HG03469 (cell line): Measurements from ENCODE around the gene ACOX1.
A peak's percentile ranks its signal among the peaks of the same experiment; 100 is the strongest.

Experiments used
- ATAC-seq: cut with Tn5 transposase; IDR thresholded peaks from one replicate; pipeline ENCODE4 v1.9.1; 2021; ENCODE audit warnings: mild to moderate bottlenecking, moderate library complexity, moderate number of reproducible peaks; ENCODE audit not compliant: unreplicated experiment

Gene ACOX1

DNA sequence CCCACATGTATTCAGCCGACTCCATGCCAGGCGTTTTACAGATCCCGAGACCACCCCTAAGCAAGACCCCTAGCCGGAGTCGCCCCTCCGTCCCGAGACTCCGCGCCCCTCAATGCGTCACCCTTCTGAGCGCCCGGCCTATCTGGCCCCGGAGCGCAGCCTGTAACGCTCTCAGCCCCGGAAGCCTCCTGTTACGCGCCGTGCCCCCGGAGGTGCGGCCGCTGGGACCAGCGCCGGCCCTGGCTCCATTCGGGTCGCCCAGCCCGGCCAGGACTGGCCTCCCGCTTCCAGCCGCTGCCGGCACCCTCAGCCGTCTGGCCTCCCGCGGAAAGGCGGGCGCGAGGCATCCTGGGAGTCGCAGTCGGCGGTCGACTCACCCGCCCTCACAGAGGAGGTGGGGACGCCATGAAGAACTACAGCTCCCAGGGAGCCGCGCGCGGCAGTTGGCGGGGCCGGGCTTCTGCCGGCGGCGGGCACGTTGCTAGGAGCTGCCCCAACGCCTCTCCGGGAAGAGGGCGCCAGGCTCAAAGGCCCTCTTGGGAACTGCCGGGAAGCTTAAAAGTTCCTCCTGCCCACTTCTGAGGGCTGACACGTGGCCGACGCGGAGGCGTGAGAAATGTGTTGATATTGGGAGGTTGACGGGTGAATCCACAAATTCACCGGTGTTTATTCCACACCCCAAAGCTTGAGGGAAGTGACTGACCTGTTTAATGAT, 38.1 kb downstream of the ACOX1 start, which contains the start of gene FBF1:
Gene FBF1, minus strand, starts transcription at position 316 of the 715 bp plus-strand sequence. CDS start 2,893 bp downstream, outside the sequence.
- ATAC-seq = peak; percentile 81

DNA sequence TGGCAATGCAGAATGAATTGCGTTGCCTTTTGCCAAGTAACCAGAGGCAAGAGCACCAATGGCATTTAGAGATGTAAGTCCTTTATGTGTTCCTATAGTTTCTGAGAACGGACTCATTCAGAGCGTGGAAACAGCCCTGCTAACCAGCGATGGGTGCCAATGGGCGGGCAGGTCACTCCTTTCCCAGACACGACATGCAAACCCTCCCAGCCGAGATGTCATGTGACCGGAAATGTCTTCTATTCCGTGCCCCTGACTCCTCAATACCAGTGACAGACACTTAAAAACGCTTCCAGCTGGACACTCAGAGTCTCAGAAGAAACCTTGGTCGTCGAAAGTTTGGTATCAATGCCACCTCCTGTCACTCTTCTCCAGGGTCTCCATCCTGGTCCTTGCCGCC, 41.3 kb downstream of the ACOX1 start:
- no peak for ATAC-seq

DNA sequence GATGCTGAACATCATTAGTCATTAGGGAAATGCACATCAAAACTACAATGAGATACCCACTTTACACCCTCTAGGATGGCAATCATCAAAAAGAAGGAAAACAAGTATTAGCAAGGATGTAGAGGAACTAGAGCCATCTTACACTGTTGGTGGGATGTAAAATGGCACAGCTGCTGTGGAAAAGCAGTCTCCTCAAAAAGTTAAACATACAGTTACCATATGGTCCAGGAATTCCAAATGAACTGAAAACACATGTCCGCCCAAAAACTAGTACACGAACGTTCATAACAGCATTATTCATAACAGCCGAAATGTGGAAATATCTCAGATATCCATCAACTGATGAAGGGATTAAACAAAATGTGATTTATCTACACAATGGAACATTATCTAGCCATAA, 45.2 kb downstream of the ACOX1 start:
- no peak for ATAC-seq

DNA sequence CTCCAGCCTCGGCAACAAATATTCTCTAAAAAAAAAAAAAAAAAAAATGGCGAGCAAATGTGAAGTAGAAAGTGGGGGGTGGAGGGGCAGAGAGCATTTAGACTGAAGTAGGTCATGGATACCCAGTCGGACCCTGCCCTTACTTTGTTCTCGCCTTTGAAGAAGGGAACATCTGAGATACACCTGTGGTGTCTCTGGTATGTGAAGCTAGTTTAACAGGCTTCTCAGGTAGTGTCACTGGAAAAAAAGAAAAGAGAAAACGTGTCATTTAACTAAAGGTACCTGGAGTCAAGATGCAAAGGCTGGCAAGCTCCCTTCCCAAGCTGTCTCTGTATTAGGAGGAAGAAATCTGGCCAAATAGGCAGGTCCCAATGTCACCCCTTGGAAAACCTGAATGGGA, 46.1 kb downstream of the ACOX1 start:
- ATAC-seq = no peak

DNA sequence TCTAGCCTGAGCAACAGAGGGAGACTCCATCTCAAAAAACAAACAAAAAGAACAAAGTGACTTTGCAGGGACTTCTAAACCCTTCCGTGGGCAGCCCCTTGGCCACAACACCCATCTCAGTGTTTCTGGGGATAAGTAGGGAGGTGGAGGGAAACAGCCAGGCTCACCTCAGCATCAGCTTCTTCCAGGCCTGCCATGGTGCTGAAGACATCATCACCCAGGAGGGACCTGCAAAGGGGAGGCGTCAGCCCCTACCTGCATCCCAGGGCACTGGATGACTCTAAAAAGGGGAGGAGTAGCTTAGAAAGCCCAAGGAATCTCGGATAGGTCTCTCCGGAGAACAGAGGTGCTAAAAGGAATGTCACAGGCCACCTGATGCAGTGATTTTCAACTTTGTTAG, 47.9 kb downstream of the ACOX1 start:
- no peak for ATAC-seq

DNA sequence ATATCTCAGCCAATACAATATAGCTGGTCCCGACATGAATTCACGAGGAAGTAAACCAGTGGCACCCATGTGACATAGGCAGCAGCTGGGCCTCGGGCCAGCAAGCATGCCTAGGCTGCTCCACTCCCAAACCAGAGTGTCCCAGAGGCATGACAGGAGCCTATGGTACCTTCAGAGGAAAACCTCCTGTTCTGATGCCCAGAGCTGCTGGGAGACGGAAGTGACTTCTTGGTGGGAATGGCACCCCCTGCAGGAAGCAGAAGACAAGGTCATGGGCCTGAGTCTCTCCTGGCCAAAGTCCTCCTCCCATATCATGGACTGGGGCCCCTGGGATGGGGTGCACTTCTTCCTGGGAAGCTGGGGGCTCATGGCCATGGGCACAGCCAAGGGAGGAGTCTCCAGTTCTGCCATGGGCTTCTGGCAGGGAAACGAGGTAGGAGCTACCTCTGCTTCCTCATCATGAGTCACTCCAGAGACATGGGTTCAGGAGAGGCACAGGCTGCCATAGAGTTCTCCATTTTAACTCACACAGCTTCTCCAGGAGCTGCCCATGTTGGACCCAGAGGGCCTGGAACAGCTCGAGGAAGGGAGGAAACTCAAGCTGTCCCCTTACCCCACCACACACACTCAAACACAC, 51.6 kb downstream of the ACOX1 start:
- ATAC-seq = no peak

DNA sequence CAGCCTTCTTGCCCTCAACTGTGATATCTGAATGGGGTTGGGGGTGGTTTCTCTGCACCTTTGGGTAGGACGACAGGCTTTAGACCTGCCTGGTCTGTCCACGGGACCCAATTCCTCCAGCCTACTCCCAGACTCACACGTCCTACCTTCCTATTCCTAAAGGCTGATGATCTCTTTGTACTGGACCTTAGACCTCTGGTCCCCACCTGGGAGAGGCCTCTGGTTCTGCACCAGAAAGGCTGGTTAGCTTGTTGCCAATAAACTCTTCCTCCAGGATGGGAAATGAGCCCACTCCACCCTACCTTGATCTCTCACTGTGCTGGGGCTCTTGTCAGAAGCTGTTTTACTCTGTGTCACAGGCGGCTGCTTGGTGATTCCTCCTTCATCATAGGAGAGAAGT, 52.5 kb downstream of the ACOX1 start:
- ATAC-seq = no peak

DNA sequence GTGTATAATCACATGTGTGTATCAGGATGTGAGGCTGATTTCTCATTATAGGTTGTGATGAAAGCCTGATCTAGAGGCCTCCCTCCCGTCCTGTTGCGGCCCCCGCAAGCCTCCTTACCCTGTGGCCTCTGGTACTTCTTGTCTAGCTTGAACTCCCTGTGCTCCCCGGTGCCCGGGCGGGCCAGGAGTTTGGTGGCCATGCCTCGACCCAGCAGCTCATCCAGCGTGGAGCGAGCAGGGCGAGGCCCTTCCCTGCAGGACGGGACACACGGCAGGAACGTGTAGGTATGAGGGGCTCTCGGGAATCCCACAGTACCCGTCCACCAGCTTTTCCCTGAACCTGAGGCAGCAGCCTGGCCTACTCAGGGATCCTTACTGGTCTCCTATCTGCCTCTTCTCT, 53.1 kb downstream of the ACOX1 start:
- no peak for ATAC-seq

DNA sequence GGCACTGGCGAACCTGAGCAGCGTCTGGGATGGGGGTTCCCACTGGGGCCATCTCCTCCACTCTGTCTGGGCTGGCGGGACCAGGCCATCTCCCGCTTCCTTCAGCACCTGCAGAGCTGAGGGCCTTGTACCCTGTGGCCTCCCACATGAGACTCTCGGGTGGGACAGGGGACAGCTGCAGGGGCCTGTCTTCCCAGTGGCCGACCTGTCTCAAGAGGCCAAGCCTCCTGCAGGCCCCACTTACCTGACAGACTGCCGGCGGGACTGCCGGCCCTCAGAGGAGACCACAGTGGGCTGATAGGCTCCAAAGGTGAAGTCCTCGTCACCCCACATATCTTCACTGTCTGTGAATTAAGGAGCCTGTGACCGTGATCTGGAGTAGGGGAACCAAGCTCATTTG, 53.9 kb downstream of the ACOX1 start:
- ATAC-seq = no peak

DNA sequence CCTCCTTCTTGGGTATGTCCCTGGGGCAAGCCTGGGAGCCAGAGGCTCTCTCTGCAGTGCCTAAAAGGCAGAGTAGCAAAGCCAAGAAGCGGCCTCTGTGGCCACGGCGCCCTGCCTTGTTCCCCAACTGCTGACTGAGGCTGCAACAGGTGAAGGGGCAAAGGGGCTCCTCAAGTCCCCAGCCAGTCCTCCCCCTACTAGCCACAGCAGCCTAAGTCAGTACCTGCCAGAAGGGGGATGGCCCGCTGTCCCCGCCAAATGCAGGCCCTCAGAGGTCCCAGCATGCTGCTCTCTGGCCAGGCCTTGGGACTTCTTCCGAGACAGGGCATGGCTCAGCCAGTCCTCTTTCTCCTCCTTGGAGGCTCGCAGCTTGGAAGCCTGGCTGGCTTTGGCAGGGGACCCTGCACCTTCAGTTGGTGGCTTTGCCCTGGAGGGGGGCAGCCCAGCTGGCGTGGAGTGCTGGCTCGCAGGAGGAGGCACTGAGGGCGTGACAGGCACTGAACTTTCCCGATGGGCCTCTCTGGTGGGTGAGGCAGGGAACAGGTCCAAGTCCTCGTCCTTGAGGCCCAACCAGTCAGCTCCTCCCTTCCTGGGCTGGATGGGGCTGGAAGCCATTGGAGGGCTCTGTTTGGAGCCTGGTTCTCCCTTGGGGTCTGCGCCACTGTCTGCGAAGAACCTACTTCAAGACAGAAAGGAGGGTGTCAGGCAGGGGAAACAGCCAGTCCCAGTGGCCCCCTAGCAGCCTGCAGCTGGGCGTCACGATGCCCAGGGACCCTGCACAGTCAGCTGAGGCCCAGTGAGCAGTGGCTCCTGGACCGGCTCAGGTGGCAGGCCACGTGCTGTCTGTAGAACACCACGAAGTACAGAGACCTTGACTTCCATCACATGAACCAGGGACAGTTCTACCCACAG, 55.7 kb downstream of the ACOX1 start:
- no peak for ATAC-seq

DNA sequence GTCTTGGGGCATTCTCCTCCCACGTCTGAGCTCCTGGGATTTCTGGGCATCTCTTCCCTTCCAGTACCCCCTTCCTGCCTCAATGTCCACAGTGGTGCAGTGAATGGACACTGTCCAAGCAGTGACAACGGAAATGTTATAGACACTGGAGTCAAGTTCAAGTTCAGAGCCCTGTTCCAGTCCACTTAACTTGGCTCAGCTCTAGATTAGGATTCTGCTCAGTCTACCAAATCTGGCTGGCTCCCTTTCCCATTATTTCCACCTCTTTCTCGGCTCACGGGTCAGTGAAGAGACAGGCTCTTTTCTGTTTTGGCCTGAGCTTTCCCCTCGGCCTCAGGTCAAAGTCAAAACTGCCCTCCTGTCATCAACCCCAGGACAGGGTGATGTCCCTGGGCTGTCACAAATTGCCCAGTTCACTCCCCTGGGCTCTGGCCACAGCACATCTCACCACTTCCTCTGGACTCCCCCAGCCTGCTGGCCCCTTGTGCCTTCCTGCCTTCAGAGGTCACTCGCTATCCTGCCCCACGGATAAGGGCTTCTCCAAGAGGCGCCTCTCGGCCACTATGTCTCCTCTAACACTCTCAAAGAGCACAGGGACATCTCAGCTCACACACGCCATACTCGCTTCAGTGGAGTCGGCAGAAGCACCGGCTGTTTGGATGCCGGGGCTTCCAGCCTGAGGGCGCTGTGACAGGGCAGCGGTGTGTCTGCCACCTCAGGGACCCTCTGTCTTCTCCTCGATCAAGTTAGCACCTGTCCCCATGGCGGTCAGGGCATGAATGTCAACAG, 56.6 kb downstream of the ACOX1 start:
- ATAC-seq = no peak

DNA sequence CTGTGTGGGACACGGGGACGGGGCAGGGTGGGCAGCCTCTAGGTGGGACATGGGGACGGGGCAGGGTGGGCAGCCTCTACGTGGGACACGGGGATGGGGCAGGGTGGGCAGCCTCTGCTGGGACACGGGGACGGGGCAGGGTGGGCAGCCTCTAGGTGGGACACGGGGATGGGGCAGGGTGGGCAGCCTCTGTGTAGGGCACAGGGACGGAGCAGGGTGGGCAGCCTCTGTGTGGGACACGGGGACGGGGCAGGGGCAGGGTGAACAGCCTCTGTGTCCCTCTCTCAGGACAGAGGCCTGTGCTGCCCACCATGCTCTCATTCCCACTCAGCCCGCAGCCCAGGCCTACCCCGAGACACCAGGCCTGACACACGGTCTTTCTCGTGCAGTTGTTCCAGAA, 57.4 kb downstream of the ACOX1 start:
- ATAC-seq = no peak

DNA sequence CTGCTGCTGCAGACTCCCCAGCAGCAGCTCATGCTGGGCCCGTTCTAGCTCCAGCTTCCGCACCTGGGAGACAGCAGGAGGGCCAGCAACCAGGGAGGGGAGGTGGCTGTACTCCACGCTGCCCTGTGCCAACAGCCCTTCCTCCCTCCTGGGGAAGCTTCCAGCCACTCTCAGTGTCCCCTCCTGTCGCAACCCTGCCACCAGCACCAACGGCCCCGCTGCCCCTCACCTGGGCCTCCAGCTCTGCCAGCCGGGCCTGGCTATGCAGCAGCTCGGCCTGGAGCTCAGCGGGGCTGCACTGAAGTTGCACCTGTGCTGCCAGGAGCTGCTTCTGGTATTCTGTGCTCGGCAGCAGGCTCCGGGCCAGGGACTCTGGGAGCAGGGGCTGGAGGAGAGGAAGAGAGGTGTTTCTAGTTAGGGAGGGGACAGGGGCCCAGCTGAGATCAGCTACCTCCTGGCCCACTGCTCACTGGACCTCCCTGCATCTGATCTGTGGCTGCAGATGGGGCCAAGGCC, 58.9 kb downstream of the ACOX1 start:
- no peak for ATAC-seq

DNA sequence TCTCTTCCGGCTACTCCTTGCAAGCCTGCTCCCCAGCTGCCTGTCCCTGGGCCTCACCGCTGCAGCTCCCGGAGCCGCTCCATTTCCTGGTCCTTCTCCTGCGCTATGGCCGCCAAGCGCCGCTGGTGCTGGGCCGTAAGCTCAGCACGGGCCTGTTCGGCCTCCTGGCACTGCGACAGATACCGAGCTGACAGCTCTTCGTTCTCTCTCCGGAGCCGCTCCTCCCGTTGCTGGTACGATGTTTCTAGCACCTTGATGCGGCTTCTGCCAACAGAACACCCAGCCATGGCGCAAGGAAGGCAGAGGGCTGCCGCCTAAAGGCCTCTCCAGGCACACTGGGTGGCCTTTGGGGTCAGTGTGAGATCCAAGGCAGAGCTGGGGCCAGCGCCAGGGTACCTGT, 59.4 kb downstream of the ACOX1 start:
- no peak for ATAC-seq

DNA sequence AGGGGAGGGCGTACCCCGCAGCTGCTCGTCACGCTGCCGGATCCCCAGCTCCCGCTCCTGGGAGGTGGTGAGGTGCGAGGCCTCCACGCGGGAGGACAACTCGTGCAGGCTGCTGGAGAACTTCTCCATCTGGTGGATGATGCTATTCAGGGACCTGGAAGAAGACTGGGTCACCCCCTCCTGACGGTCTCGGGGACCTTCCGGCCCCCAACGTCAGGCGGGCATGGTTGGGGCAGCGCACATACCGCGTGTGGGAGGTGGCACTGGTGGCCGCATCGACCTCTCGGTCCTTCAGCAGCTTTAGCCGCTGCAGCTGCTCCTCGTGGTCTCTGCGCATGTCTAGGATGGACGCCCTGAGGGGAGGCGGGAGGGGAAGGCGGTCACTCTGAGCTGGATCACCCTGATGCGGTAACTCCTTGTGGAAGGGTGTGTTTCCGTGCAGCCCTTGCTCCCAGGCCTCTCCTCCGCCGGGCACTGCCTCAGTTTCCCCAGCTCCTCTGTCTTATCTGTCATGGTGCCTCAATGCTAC, 61.0 kb downstream of the ACOX1 start:
- no peak for ATAC-seq

DNA sequence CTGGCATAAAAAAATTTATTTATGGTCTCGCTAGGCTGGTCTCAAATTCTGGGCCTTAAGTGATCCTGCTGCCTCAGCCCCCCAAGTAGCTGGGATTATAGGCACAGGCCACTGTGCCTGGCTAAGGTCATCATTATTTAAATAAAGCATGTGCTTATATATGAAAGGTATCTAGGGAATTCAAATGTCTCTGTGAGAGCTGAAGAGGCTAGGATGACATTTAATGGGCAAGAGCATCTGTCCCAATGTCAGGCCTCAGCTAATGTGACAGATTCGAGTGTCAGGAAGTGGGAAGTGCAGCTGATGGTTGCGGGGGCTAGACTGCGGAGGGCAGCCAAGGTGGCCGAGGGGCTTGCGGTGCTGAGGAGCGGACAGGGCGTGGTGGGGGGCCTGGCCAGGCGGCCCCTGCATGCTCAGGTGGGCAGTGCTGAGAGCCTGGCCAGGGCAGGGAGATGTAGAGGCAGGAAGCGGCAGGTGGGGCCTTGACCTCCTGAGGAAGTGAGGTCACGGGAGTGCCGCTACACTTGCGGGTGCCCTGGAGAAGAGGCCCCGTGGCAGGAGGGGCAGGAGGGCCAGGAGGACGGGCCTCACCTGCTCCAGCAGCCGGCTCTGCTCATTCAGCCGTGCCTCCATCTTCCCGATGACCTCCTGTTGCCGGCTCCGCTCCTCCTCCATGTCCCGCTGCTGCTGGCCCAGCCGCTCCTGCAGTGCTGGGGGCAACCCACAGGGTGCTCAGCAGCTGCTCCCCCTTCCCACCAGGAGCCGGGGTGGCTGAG, 61.6 kb downstream of the ACOX1 start:
- ATAC-seq = no peak

DNA sequence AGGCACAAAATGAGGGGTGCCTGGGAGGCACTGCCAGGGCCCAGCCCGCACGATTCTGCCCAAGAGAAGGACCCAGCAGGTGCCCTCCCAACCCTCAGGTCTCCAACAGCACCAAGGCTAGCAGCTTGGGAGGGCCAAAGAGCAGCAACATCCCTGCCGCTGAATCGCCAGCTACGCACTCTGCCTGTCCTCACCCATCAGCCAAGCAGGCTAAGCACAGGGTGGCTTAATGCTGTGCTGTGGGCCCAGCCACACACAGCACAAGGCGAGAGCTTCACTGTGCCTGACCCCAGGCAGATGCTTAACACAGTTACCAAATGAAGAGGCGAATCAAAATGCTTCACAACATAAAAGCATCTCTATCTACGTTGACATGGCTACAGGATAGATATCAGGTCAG, 63.7 kb downstream of the ACOX1 start:
- ATAC-seq = no peak

DNA sequence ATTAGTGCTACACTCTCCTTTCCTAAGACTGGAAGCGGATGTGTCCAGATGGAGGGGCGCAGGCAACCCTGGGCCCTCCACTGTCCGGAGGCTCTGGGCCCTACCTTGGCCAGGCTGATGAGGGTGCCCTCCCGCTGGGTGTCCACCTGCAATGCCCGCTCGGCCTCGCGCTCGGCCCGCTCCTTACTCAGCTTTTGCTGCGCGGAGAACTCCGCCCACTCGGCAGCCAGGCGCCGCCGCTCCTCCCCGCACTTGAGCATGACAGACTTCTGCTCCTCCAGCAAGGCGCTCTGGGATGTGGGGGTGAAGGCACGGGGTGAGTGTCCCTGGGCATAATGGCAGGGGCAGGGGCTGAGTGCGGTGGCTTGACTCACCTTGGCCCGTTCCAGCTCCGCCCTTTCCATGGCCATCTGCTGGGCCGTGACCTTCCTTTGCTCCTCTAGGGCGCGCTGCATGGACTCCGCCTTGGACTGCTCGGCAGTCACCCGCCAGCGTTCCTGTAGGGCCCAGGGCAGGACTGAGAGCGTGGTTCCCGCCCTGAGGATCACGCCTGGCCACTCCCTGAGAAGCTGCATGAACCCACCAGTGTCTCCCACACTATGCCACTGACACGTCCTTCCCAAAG, 64.2 kb downstream of the ACOX1 start:
- no peak for ATAC-seq

DNA sequence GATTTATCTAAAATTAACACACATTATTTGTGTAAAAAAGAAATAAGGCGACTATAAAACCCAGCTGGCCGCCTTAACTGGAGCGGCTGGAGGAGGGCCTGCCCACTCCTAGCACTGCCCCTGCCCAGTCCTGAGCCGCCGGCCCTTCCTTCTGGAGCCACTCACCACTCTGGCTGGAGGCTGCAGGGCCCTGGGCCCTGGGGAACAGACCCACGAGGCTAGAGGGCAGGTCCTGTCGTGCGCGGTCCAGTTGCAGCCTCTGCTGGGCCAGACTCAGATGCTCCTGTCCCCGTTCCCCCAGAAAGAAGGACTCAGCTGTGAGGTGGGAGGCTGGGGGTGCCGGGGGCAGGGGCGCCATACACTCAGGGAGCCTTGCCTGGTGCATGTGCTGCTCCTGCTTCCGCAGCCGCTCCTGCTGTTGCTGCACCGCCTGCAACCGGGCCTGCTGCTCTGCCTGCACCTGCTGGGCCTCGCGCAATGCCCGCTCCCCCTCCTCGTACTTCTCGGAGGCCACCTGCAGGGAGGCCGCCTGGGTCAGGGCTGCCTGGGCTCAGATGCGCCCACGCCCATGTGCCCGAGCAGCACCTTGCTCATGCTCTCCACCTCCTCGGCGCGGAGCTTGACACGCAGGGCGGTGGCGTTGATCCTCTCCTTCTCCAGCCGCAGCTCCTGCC, 65.3 kb downstream of the ACOX1 start:
- ATAC-seq = no peak
